Panc1 (cell line): ENCODE measurements around the gene KCNQ1.

ENCODE experiments used
- CTCF ChIP-seq: fragments of 450-650 bp; IDR thresholded peaks from 2 replicates; pipeline ENCODE4 v1.5.1; 2017; ENCODE audit warnings: mild to moderate bottlenecking
- POLR2AphosphoS5 ChIP-seq: IDR thresholded peaks from 2 replicates; pipeline ENCODE4 v1.6.1; 2012; ENCODE audit warnings: mild to moderate bottlenecking, low read depth, low read length, moderate library complexity
- REST ChIP-seq, 2 experiments: IDR thresholded peaks; 2 replicates each; pipeline ENCODE4 v1.6.1; 2011 to 2012; ENCODE audit warnings: low read depth in 2 of 2, control low read depth in 1 of 2, low read length in 1 of 2, mild to moderate bottlenecking in 1 of 2, moderate library complexity in 1 of 2; ENCODE audit not compliant: insufficient read depth in 1 of 2
- TCF7L2 ChIP-seq: IDR thresholded peaks from 2 replicates; pipeline ENCODE4 v1.6.1; 2011; ENCODE audit warnings: mild to moderate bottlenecking, low read depth, low read length, inconsistent platforms

- TF ChIP-seq CTCF (no peak), REST (IDR thresholded peaks at IDR 0.05; ENCODE audit: insufficient read depth in 1 of 2, low read depth in 2 of 2, low read length in 1 of 2) (no peak), TCF7L2 (no peak), POLR2AphosphoS5 (no peak)
Measured at GRCh38 chr11:2521081-2521732, 76.4 kb downstream of the KCNQ1 start.
